Measurements from ENCODE around the gene TEX13C.
"Not testable (repeated sequence)": the region's sequence is repeated elsewhere in the genome, so short reads cannot be mapped to it uniquely, and the experiment has no call there.

Gene TEX13C

DNA sequence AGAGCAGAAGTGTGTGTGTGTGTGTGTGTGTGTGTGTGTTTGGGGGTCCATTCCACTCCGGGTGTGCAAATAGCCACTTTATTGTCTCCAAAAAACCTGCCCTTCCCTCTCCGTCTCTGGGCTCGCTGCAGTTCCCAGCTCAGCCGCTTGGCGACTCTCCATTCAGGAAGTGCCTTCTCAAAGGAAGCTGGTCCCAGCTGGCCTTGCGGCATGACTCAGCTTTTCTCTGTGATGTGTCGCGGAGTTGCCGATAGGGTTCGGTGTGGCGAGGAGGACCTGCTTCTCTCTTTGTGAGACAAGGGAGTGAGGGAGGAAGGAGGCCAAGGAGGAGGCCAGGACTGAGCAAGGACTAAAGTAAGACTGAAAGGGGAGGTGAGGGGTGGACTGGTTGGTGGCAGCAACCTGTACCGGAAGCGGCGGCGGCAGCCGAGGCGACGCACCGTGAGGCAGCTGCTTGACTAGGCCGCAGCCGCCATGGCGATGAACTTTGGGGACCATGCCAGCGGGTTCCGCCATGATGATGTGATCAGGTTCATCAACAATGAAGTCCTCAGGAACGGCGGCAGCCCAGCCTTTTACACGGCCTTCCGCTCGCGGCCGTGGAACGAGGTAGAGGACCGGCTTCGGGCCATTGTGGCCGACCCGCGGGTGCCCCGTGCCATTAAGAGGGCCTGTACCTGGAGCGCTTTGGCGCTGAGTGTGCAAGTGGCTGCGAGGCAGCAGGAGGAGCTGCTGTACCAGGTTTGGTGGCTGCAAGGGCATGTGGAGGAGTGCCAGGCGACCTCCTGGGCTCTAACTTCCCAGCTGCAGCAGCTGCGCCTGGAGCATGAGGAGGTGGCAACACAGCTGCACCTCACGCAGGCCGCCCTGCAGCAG lies at the start of gene TEX13C:
TSS of gene TEX13C (plus strand) at position 226 of the 876 bp plus-strand sequence. CDS start at position 475, 249 bp downstream.
- no peak for DNase-seq

DNA sequence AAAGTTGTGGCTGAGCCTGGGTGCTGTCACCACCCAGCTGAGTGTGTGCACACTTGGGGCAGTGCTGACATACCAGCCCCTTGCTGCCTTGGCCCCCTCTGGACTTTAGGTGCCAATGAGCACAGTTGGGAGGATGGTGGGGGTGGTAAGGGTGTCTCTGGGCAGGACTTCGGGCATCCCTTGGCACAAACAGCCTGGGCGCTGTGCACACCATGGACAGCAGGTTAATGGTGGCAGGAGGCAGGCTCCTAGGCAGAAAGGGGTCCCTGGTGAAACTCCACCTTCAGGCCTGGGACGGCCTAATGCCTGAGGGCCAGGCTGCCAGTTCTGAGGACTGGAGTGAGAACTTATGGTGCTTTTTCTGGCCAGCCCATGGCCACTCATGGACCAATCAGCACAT lies 32.4 kb upstream of the TEX13C start:
- DNase-seq = no peak

DNA sequence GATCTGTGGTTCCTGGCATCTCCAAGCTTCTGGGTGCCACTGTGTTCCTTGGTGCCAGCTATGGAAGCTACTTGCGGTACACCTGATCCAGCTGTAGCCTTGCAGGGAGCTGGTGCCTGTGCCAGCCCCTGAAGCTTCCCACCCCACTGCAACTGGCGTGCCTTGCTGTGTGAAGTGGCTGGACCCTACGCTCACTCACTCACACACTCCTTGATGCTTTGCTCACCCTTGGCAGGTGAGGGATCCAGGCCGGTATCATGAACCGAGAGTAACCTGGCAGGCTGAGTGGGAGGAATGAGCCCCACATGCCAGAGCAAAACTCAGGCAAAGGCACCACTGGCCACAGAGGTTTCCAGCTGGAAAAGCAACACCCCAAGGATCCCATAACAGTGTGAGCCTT lies 31.3 kb upstream of the TEX13C start:
- no peak for DNase-seq

DNA sequence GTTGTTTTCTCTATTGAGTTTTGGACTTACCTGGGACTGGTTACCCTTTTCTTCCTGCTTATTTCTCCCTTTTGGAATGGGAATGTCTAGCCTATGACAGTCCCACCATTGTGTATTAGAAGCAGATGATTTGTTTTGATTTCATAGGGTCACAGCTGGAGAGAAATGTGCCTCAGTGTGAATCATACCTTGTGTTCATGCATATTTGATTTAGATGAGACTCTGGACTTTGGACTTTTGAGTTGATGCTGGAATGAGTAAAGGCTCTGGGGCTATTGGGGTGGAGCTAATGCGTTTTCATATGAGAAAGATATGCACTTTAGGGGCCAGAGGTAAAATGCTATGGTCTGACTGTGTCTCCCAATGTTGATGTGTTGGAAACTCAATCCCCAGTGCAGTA lies 30.5 kb upstream of the TEX13C start:
- DNase-seq = no peak

DNA sequence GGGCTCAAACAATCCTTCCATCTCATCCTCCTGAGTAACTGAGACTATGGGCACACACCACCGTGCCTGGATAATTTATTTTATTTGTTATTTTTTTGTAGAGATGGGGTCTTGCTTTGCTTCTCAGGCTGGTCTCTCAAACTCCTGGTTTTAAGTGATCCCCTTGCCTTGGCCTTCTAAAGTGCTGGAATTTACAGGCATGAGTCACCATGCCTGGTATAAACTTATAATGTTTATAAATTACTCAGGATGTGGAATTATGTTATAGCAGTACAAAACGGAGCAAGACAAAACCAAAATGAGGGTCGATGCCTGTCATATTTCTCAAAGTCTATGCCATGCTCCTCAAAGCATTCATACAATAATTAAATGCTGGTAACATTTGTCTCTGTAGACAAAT lies 29.8 kb upstream of the TEX13C start:
- DNase-seq = no peak

DNA sequence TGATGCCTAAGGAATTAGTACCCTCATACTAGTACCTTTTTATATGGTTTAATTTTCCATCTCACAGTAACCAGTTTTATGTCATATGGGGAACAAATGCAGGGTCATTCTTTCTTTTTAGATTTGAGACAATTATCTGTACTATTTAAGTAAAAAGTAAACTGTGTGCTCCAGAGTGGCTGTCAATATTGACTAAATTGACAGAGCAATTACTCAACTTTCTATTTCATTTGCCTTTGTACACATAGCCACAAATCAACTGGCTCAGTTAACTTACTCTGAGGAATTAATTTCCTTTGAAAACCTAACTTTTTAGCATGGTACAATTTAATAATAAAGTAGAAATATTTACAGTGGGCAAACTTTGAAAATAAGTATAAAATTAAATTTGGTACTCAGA lies 28.5 kb upstream of the TEX13C start:
- DNase-seq = no peak

DNA sequence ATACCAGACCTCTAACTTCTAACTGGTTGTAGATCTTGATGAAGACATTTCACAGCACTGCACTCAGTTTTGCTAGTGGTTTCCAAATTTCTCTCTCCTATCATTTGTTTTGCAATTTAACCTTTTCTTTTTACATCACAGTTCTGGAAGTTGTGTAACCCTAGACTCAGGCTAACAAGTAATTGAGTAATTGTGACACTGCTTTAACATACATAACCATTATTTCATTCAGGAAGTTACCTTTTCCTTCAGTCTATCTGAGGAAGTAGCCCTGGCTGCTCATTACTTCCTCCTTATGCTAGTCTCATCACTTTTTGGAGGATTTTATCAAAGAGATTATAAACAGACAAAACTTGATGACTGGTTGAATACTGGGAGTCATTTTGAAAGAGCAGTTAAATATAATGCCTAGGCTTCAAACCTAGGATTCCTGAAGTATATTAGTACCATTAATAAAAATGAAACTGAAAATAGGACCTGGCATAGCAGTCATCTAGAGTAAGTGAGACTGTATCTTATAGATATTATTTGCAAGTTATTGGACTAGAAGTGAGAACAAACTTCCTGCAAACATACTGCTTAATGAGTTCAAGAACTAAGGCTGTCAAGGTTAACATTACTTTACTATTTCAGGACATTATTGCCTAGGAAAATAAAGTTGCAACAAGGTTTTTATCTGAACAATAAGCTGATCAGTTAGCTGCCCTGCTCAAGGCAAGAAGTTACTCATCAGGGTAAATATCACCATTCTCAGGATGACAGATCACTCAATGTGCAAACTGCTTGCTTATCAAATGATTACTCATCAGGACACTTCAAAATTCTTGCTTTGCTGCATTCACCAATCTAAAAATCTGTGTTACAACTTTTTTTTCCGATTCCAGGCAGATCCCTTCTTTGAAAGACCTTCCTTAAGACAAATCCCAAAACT lies 25.6 kb upstream of the TEX13C start:
- no peak for DNase-seq

DNA sequence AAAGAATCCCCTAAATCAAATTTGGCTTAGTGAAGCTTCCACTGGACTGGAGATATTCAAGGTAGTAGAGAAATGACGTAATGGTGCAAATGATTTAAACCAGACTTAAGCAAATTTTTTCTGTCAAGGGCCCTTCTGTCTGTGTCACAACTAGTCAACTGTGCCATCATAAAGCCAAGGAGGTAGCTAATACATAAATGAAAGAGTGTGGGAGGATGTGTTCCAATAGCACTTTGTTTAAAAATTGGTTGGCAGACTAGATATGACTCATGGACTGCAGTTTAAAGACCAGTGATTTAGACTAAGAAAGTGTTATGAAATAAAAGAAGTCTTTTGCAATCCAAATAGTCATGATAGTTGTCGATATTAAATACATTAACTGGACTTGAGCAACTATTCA lies 24.3 kb upstream of the TEX13C start:
- DNase-seq = no peak

DNA sequence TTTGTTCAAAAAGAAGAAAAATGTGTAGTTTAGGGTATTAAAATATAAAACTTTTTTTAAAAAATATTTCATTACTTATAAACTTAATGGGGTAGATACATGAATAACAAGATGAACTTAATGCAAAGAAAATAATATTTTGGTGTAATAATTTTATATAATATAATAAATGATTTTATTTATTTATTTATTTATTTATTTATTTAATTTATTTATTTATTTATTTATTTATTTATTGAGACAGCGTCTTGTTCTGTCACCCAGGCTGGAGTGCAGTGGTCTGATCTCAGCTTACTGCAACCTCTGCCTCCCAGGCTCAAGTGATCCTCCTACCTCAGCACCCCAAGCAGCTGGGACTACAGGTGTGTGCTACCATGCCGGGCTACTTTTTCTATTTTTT lies 20.8 kb upstream of the TEX13C start:
- no peak for DNase-seq

DNA sequence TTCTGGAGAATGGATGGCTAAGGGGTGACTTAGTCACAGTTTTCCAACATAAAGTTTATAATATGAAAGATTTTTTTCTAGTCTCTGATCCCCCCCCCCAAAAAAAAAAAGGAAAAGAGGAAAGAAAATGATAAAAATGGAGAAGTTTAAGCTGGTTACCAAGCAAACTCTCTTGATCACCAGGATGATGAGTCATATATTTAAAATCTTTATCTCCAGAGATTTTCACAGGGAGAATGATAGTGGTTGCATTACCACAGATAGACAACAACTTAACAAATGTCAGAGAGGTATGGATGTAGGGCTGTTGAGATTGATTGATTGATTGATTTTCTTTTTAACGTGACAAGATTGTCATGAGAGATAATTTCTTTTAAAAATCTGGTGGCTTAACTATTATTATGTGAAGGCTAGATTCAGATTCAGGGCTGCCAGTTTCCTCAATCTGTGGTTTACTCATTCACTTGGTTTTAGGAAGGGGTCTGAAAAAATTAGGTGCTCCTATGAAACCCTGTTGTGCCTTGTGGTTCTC lies 13.3 kb upstream of the TEX13C start:
- DNase-seq = no peak

DNA sequence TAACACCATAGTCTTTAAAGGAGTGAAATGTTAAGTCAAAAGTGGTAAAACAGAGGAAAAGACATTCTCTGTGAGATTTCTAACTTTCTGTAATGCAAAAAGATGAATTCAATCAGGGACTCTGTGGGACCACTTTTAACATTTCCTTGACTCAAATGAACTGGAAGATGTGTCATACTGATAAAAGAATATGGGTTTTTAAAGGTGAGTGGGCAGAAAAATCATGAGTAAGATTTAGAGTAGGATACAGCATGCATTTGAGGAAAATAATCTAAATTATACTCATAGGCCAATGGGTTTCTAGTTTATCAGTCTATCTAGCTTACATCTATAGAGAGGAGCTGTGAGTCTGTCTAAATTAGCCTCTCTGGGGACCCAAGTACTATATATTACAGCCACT lies 11.0 kb upstream of the TEX13C start:
- DNase-seq = no peak

DNA sequence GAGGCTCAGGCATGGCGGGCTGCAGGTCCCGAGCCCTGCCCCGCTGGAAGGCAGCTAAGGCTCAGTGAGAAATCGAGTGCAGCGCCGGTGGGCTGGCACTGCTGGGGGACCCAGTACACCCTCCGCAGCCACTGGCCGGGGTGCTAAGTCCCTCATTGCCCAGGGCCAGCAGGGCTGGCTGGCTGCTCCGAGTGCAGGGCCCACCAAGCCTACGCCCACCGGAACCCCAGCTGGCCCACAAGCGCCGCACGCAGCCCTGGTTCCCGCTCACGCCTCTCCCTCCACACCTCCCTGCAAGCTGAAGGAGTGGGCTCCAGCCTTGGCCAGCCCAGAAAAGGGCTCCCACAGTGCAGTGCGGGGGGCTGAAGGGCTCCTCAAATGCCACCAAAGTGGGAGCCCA lies 505 bp upstream of the TEX13C start:
- not testable (repeated sequence) for DNase-seq

DNA sequence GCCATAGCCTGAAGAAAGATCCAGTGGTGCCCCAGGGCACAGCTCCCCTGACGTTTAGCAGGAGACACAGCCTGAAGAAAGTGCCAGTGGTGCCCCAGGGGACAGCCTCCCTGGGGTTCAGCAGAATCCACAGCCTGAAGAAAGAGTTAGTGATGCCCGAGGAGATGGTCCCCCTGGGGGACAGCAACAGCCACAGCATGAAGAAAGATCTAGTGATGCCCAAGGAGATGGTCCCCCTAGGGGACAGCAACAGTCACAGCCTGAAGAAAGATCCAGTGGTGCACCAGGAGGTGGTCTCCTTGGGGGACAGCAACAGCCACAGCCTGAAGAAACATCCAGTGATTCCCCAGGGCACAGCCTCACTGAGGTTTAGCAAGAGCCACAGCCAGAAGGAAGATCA lies 2.8 kb downstream of the TEX13C start:
- no peak for DNase-seq

DNA sequence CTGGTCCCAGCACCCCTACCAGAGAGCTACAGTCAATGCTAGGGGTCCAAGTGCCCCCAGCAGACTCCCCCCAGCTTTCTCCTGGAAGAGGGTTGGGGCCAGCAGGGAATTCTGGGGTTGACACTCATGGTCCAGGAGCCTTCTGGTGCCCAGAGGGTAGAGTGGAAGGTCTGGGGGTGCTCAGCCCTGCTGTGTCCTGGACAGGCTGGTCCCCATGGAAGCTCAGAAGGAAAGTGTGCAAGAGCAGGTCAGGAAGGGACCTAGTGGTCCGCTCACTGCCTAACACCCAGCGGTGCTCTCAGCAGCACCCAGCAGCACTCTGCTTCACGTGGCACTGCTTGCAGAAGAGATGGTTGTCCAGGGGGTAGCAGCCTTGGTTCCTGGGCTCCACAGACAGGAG lies 6.9 kb downstream of the TEX13C start:
- DNase-seq = no peak

DNA sequence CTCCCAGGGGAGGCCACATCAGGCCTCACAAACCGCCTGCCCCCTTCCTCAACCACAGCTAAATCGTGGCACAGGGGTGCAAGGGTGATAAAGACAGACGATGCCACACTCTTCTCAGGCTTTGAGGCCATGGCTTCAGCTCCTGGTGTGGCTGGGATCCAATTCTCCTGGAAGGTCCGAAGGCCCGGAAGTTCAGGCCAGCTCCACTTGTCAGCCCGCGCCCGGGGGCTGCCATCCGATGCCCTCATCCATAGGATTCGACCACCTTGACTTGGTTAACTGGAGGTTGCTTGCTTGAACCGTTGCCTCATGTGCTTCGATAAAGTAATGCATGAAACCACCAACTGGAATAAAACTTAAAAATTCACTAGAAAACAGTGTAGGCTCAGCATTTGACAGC lies 8.2 kb downstream of the TEX13C start:
- no peak for DNase-seq

DNA sequence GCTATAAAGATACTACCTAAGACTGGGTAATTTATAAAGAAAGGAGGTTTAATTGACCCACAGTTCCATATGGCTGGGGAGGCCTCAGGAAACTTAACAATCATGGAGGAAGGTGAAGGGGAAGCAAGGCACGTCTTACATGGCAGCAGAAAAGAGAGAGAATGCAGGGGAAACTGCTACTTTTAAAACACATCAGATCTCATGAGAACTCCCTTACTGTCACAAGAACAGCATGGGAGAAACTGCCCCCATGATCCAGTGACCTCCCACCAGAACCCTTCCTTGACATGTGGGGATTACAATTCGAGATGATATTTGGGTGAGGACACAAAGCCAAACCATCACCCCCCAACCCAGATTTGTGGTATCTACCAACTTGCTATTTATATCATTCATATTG lies 13.9 kb downstream of the TEX13C start:
- DNase-seq = no peak

DNA sequence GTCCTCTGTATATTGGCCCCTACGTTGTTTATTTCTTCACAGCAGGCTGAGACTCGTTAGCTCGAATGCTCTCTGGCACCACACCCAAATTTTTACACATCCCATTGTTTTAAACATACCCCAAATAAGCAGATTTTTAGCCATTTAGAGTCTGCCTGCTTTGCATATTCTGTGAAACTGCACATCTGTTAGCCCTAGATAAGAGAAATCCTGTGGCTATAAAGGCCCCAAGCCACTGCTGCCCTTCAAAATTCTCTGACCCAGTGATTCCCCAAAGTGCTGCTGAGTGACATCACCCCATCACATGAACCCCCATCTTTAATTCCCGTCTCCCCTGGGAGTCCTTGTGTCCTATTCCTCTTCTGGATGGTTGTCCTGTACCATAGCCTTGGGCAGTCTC lies 20.8 kb downstream of the TEX13C start:
- no peak for DNase-seq

DNA sequence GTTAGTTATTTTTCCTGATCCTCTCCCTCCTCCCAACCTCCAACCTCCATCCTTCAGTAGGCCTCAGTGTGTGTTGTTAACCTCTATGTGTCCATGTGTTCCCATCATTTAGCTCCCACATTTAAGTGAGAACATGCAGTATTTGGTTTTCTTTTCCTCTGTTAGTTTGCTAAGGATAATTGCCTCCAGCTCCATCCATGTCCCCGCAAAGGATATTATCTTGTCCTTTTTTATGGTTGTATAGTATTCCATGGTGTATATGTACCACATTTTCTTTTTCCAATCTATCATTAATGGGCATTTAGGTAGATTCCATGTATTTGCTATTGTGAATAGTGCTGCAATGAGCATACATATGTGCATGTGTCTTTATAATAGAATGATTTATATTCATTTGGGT lies 54.5 kb downstream of the TEX13C start:
- no peak for DNase-seq

Measured in right hindlimb (tissue), 1 donor.